ENCODE data around the gene OR52E5.

Gene OR52E5

GRCh38 chr11:5892908-5893307, at the start of gene OR52E5:
TSS of gene OR52E5 (plus strand) at chr11:5893208. CDS start at chr11:5900777, 7,569 bp downstream.
- no peak for DNase-seq

- DNase-seq = no peak
Measured at GRCh38 chr11:5846701-5847100, 46.3 kb upstream of the OR52E5 start.

GRCh38 chr11:5847711-5848110, 45.3 kb upstream of the OR52E5 start:
- no peak for DNase-seq

GRCh38 chr11:5851002-5851401, 42.0 kb upstream of the OR52E5 start:
- no peak for DNase-seq

GRCh38 chr11:5857590-5857989, 35.4 kb upstream of the OR52E5 start, which contains the start of gene OR52E8:
TSS of gene OR52E8 (minus strand) at chr11:5857690. CDS start at chr11:5857690, 0 bp downstream.
- DNase-seq = no peak

GRCh38 chr11:5865826-5866225, 27.2 kb upstream of the OR52E5 start:
- no peak for DNase-seq

- DNase-seq = no peak
Measured at GRCh38 chr11:5878564-5878963, 14.4 kb upstream of the OR52E5 start.

GRCh38 chr11:5880329-5880728, 12.7 kb upstream of the OR52E5 start, which contains the start of gene OR52E4:
TSS of gene OR52E4 (plus strand) at chr11:5880629. CDS start at chr11:5884293, 3,664 bp downstream.
- DNase-seq = no peak

- no peak for DNase-seq
Measured at GRCh38 chr11:5881756-5882155, 11.3 kb upstream of the OR52E5 start.

GRCh38 chr11:5887172-5887571, 5.8 kb upstream of the OR52E5 start:
- DNase-seq = no peak

GRCh38 chr11:5887661-5888060, 5.3 kb upstream of the OR52E5 start:
- DNase-seq = no peak

GRCh38 chr11:5891216-5891800, 1.7 kb upstream of the OR52E5 start:
- no peak for DNase-seq

- no peak for DNase-seq
Measured at GRCh38 chr11:5899534-5899933, 6.5 kb downstream of the OR52E5 start.

GRCh38 chr11:5910540-5910939, 17.5 kb downstream of the OR52E5 start:
- no peak for DNase-seq

GRCh38 chr11:5922749-5923426, 29.9 kb downstream of the OR52E5 start:
- no peak for DNase-seq

- no peak for DNase-seq
Measured at GRCh38 chr11:5923427-5923776, 30.4 kb downstream of the OR52E5 start.

GRCh38 chr11:5923794-5924193, 30.8 kb downstream of the OR52E5 start:
- no peak for DNase-seq

GRCh38 chr11:5928271-5928670, 35.3 kb downstream of the OR52E5 start:
- DNase-seq = no peak

GRCh38 chr11:5928811-5929210, 35.8 kb downstream of the OR52E5 start:
- no peak for DNase-seq

GRCh38 chr11:5929571-5930368, 36.8 kb downstream of the OR52E5 start:
- DNase-seq = no peak

- no peak for DNase-seq
Measured at GRCh38 chr11:5930614-5931013, 37.6 kb downstream of the OR52E5 start.

- no peak for DNase-seq
Measured at GRCh38 chr11:5931061-5931460, 38.1 kb downstream of the OR52E5 start.

GRCh38 chr11:5932671-5933070, 39.7 kb downstream of the OR52E5 start:
- no peak for DNase-seq

- no peak for DNase-seq
Measured at GRCh38 chr11:5933116-5933515, 40.1 kb downstream of the OR52E5 start.
